SKM-1 (cell line): ENCODE data around the gene HPCAL1.
A peak's percentile ranks its signal among the peaks of the same experiment; 100 is the strongest.

ENCODE experiments used
- DNase-seq: peaks from one replicate; lab custom pipeline; 2025; ENCODE audit not compliant: unreplicated experiment; lab: John Stamatoyannopoulos, UW

HPCAL1 gene

DNA sequence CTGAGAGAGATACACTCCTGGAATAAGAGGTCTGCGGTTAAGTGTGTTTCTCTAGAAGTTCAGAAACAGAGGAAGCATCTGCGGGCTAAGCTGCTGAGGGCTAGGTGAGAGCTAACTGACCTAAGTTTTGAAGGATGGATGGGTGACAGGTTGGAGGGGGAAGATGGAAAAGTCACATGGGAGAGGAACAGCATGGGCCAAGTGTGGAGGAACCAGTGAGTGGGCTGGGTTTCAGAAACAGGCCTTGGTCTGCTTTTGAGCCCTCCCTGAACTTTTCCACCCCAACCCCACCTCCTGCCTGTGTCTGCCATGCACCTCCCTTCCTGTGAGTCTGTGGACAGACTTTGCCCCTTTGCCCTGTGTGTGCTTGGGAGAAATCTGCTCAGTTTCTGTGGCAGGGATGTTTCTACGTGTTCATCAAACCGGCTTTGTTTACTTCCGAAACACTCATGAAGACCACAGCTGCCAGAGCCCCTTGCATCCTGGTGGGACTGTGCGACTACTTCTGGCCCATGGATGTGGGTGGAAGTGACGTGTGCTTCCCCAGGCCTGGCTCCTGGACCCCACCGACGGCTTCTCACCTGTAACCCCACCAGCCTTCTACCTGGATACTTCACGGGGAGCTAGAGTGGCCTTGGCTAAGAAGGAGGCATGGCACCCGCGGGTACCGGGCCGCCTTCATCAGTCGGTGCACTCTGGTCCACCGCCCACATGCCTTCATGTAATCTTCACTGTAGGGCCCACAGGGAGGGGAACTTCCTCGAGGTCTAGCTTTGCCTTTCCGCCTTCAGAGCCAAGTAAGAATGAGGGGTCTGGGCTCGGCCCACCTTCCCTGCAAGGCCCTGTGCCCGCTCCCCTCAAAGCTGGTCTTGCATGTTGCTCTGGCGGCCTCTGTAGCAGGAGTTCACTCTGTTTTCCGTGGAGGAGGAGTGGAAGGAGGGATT is 1.4 kb upstream of the HPCAL1 start:
- no peak for DNase-seq

DNA sequence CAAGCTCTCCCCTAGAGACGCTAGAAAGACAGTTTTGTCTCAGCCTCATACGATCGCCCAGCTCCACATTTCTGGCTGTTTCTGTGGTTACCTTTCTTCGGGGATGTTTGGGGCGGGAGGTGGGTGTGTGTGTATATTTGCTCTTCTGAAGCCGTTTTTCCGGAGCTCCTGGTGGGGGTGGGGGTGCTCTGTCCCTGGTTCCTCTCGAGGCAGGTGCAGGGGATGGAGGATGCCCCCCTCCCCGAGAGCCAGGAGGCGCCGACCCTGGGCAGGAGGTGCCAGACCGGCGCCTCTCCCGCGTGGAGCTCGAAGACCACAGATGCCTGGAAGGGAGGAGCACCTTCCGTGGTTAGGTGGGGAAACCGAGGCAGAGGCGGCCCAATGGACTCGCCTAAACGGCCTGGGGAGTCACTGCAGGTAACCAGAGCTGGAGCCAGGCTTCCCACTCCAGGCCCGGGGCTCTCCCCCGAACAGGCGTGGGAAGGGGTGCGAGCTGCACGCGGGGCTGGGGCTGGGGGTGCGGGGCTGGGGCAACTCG is 694 bp upstream of the HPCAL1 start:
- no peak for DNase-seq

DNA sequence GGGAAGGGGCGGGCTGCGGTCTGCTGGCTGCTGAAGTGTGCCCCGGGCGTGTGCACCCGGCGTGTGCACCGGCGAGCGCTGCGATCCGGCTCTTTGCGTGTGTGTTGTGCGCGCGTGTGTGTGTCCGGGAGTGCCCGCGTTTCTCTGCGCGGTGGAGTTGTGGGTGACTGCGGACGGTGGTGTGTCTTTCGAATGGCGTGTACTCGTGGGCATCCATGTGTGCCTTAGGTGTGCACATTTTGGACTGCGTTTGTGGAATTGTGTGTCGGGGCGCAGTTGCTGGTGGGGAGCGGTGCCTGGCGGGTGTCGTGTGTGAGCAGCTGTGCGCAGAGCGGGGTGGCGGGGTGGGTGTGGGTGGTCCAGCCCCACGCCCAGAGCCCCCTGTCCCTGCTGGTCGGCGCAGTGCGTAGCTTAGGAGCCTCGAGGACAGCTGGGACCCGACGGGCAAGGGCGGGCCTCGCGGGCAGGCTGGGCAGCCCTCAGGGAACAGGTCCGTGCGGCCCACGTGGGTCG is 533 bp downstream of the HPCAL1 start:
- no peak for DNase-seq

DNA sequence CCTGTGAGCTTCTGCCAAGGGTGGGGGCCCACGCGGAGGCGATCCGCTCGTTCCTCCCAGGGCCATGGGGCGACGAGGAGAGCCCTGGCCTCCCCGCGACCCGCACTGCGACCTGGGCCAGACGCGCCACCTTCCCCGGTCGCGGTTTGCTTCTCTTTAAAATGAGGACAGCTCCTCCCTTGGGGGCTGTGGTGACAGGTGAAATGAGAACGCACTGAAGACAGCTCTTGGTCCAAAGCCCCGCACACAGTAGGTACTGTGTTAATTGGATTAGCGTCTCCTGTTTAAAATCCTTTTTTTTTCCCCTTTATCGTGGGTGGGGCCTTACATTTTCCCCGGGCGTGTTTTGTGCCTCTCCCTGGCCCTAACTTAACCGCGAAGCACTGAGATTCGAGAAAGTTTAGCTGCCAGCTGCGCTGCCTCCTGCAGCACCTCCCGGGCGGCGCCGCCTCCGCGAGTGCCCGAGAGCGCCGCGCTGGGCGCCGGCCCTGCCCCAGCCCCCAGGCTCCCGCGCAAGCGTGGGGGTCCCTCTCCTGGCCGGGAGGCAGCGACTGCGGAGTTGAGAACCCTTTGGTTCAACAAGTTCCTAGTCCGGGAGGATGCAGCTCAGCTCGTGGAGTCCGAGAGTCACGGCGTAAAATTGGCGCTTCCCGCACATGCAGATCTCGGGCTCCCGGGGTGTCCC is 1.1 kb downstream of the HPCAL1 start:
- DNase-seq = no peak

DNA sequence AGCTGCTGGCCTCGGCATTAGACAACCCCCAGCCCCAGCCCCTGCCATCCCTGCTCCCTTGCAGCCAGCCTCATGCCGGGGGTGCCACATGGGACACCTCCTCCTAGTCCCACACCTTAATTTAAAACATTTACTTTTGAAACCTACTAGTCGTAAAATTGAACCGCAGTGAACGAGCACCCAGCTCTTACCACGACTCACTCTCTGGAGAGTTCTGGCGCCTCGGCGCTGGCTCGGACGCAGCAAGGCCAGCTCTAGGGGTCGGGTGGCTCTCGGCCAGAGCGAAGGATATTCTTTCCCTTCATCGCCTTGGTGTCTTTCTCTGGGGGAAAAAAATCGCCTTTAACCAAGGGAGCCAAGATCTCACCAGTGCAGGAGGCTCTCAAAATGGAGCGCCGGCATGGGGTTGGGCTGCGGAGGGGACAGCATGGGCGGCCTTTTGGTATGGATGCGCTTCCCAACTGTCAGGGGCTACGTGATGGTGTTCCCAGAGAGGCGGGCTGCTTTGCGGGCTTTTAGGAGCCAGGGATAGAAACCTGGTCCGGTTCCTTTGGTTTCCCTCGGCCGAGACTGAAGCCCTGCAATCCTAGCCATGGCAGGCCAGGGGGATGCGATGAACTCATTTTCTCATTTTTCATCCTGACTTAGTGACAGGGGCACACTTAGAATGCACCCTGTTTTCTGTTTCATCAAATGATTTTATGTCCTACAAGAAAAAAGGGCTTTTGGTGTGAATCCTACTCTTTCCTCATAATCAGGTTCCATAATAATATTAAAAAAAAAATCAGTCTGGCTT is 2.0 kb downstream of the HPCAL1 start:
- no peak for DNase-seq

DNA sequence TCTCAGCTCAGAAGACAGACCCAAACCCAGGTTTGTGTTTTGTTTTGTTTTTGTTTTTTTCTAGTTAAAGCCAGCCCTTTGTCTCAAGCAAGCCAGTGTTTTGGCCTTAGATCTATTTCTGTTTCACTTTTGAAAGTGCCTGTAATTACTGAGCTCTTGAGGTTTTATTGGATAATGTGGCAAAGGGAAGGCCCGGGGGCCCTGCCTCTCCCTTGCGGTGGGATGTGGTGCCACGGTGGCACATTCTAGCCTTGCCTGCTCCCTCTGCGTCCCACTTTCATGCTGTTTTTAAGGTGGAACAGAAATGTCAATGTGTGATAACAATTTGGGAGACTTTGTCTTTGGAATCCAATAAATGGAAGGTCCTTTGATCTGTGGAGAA is 2.5 kb downstream of the HPCAL1 start:
- DNase-seq = no peak

DNA sequence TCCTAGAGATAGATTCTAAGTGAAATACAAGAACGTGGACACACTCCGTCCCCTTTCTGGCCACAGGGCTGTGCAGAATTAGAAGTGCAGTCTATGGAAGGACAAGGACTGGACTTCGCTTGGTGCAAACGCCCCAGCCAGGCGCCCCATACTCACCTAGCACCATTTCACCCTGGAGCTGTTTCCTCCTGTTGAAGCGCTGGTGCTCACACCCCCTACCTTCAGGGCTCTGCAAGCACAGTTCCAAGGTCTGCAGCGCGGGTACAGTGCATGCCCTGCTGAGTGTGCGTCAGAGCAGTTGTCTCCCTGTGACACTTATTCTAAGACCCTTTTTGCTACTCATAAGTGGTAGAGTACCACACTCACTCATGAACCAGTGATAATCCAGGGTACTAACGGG is 3.0 kb downstream of the HPCAL1 start:
- no peak for DNase-seq

DNA sequence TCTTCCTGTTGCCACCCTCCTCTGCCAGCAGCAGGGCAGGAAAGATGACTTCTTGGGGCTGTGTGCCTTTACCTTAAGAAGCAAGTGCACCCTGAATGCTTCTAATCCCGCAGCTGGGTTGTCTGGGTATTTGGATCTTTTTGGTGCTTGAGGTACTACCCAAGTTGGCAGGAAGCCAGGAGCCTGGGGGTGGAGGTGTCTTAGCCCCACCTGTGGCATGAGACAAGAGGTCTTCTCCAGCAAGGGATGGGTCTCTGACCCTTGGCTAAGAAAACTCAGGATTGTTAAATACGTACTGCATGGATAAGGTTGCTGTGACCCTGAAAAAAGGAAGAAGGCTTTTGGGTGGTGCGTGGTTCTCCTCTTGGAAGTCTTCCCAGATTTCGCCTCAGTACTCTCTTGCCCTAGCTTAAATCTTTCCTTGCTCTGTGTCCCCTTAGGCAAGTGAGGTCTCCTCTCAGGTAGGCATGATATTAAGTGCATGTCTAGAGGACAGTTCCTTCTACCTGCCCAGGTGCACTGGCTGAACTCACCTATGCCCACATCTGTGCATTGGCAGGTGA is 4.3 kb downstream of the HPCAL1 start:
- DNase-seq = no peak

DNA sequence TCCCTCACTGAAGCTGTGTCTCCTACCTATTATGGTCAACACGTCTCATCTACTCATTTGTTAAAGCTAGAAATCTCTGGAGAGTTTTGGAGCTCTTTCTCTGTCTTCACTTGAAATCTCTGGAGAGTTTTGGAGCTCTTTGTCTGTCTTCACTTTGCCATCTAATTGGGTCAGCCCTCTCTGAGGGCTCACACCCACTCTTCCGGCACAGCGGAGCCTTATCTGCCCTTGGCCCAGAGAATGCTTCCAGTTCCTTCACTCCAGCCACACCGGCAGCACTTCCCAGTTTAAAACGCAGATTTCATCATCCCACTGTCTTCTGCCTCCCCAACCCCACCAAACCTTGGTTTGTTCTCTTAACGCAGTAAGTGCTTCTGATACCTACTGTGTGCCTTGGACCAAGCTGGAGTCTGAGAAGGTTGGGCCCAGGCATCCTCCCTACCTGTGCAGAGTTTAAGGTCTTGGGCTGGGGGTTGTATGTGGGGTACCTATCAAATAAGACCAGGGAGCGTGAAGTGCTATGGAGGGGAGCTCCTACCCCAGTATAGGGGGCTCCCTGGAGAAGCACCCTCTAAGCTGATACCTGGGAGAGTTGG is 5.0 kb downstream of the HPCAL1 start:
- DNase-seq = peak; percentile 75

DNA sequence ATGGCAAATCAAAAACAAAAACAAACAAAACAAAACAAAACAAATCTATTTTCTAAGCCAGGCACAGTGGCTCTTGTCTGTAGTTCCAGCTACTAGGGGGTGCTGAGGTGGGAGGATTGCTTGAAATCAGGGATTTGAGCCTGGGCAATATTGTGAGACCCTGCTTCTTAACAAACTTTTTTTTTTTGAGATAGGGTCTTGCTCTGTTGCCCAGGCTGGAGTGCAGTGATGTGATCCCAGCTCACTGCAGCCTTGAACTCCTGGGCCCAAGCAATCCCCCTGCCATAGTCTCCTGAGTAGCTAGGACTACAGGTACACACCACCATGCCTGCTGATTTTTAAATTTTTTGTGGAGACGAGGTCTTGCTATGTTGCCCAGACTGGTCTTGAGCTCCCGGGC is 6.2 kb downstream of the HPCAL1 start:
- DNase-seq = no peak

DNA sequence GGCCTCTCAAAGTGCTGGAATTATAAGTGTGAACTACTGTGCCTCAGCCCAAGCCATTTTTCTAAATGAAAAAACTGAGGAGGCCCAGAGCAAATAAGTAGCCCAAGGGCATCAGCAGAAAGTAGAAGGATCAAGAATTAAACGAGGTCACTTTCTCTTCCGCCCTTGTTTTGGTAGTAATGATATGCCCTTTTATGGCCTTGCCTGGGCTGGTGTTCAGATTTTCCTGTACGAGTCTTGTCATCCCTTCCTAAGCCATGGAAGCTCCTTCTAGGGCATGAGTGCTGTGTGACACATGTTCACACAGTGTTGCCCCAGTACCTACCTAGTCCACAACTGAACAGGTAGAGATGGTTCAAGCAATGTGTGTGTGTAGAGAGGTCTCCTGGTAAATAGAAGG is 6.6 kb downstream of the HPCAL1 start:
- no peak for DNase-seq

DNA sequence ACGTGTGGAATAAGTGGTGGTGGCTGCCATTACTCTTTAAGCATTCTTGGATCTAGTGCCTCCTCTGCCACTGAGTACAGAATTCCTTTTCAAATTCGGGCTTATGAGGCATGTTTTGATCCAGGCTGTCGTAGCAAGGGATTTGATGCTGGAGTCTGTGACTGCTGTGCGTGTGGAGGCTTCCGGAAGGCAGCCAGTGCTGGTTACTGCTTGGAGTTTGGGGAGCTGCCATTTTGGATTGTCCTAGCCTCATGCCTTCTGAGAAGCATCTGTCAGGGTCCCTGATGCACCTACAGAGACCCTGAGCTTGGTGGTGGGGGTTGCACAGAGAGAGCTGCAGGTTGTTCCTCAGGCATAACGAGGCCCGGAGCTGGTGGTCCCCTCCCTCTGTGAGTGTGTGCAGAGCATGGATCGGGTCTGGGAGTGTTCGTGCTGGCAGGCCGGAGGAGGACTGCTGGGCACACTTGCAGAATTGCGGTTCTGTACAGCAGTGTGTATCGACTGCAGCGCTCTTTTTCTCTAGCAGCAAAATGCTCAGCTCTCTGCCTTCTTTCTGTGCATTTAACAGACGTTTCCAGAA is 7.7 kb downstream of the HPCAL1 start:
- no peak for DNase-seq

DNA sequence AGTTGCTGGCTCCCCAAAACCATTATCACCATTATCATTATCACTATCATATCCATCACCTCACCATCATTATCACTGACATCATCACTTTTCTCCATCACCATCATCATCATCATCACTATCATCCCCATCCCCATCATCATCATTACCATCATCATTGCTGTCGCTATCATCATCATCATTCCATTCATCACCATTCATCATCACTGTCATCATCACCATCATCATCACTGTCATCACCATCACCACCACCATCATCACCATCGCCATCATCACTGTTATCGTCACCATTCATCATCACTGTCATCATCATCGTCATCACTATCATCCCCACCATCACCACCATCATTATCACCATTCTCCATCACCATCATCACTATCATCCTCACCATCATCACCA is 9.0 kb downstream of the HPCAL1 start:
- no peak for DNase-seq

DNA sequence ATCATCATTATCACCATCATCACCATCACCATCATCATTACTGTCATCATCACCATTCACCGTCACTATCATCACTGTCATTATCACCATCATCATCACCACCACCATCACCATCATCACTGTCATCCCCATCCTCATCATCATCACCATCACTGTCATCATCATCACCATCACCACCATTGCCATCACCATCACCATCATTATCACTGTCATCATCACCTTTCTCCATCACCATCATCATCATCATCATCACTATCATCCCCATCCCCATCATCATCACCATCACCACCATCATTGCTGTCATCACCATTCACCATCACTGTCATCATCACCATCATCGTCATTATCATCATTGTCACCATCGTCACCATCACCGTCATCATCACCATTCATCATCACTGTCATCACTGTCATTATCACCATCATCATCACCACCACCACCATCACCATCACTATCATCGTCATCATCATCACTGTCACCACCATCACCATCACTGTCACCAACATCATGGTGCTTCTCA is 9.8 kb downstream of the HPCAL1 start:
- no peak for DNase-seq

DNA sequence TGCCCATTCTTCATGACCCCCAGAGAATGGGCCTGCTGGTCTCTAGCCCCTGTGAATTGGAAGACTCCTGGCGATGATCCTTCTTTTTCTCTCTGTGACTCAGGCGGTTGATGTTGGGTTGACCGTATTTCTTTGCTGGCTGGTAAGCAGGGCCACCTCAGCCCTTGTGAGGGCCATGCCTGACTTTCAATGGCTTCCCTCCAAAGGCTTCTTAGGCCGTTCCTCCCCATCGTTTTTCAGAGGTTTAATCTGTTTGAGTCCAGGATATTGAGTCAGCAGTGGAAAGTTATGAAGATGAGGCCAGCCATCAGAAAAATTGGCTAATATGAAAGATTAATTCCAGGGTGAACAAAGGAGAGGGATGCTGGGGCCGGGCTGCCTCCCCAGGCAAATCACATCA is 13.6 kb downstream of the HPCAL1 start:
- DNase-seq = no peak

DNA sequence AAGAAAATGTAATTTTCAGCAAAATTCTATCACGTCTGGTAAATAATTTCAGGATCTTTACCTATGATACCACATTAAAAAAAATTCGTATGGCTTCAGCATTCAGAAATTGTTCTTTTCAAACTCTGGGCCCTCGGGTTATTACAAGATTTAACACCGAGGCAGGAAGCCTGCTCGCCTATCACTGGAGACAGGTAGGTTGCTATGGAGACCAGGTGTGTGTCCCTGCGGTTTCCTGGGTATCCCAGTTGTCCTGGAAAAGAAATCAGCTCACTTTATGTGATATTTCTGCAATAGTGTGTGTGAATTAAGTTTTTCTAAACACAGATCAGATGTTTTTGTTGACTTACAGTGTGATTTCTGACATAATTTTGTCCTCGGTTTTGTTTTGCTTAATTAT is 14.2 kb downstream of the HPCAL1 start:
- no peak for DNase-seq

DNA sequence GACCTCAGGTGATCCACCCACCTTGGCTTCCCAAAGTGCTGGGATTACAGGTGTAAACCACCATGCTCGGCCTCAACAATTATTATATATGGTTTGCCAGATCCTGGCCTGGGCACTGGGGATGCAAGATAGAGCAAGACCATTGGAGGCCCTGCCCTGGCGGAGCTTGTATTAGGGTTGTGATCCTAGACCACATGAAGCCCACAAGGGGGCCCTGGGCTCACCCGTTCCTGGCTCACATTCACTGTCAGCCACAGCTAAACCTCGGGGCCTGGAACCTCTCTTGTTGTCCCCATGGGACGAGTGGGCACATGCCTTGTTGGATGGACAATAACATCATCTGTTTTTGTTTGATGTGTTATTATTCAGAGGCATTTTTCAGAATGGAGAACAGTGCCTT is 14.9 kb downstream of the HPCAL1 start:
- no peak for DNase-seq

DNA sequence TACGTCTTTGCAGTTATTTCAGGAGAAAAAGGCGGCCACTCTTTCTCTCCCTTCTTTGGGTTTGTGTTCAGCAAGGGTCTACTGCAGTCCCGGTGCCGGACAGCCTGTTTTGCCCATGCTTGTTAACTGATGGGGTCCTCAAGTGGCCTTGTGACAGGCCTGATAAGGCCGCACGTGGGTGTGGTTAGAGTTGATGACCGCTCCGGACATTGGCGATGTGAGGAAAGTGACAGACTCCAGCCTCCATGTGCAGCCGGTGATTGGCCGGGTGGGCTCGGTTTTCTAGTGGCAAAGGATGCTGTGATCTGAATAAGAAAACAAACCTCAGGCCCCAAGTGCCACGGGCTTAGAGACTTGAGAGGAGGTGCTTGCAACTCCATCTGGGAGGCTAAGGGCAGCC is 15.6 kb downstream of the HPCAL1 start:
- DNase-seq = no peak

DNA sequence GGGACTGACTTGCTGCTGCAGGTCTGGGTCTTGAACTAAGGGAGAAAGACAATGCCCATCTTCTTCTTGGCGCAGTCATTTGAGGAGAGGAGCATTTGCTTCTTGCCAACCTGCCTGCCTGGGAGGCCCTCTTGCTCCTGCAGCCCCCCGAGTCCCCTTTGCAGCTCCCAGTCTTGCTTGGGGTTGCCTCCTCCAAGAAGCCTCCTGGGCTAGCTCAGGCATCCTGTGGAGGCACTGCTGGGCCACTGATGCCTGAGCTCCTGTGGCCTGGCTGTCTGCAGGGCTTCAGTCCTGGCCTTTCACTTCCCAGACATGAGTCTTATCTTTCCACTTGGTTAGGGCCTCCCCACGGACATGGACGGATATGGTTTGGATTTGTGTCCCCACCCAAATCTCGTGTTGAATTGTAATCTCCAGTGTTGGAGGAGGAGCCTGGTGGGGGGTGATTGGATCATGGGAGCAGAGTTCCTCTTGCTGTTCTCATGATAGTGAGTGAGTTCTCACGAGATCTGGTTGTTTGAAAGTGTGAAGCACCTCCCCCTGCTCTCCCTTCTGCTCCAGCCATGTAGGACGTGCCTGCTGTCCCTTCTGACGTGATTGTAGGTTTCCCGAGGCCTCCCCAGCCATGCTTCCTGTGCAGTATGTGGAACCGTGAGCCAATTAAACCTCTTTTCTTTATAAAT is 17.3 kb downstream of the HPCAL1 start:
- no peak for DNase-seq
